ENCODE results near the gene KLHL29. TPM values are rescaled to one million over a fixed set of nuclear protein-coding genes. Genes with fewer than 3 reads are reported as not detected.

Gene KLHL29
- total RNA-seq, 1 experiment from 2014 or later = 12.2 TPM

- ChIA-PET POLR2A (ENCODE audit: low non-redundant PET) (no interaction called here), CTCF (no interaction called here)
- no peaks in the 10 kb centered on the region for H3K36me3 ChIP-seq (ENCODE audit: insufficient read depth, low read length, poor library complexity, severe bottlenecking)
- intact Hi-C loops (cut with micrococcal nuclease; ENCODE audit: unreplicated experiment) = no loop called here
- no peaks in the 10 kb centered on the region for H3K9me3 ChIP-seq (ENCODE audit: low read depth, low read length, poor library complexity, severe bottlenecking)
- DNase-seq (ENCODE audit: low spot score) = no peak
- no peak overlapping the region for H3K4me3 ChIP-seq (ENCODE audit: low read depth, low read length, poor library complexity, severe bottlenecking)
- BruUV-seq (replicated peaks) = no TSS peak
- no peaks in the 10 kb centered on the region for H3K27me3 ChIP-seq (replicated peaks; ENCODE audit: insufficient read depth, low read depth, low read length, poor library complexity)
- TF ChIP-seq EZH2 (IDR thresholded peaks at IDR 0.05; ENCODE audit: borderline replicate concordance, low read depth, low read length, poor library complexity, severe bottlenecking) = no peak
- no peak for TF ChIP-seq CTCF (conservative IDR thresholded peaks at IDR 0.05; ENCODE audit: low read depth, low read length)
- no peak overlapping the region for H3K27ac ChIP-seq (ENCODE audit: low read depth, low read length, poor library complexity, severe bottlenecking)
- H3K4me1 ChIP-seq (ENCODE audit: insufficient read depth, low read length, poor library complexity, severe bottlenecking) = no peaks in the 10 kb centered on the region
Observed at GRCh38 chr2:23685181-23685580, 300.2 kb downstream of the KLHL29 start.

- H3K27me3 ChIP-seq (replicated peaks; ENCODE audit: insufficient read depth, low read depth, low read length, poor library complexity) = no peaks in the 10 kb centered on the region
- DNase-seq (ENCODE audit: low spot score) = no peak
- POLR2A ChIA-PET (ENCODE audit: low non-redundant PET) = no interaction called here
- no peak overlapping the region for H3K4me3 ChIP-seq (ENCODE audit: low read depth, low read length, poor library complexity, severe bottlenecking)
- H3K9me3 ChIP-seq (ENCODE audit: low read depth, low read length, poor library complexity, severe bottlenecking) = no peaks in the 10 kb centered on the region
- H3K4me1 ChIP-seq (ENCODE audit: insufficient read depth, low read length, poor library complexity, severe bottlenecking) = no peaks in the 10 kb centered on the region
- CTCF ChIA-PET = no interaction called here
- no peak overlapping the region for H3K27ac ChIP-seq (ENCODE audit: low read depth, low read length, poor library complexity, severe bottlenecking)
- intact Hi-C loops (cut with micrococcal nuclease; ENCODE audit: unreplicated experiment) = no loop called here
- BruUV-seq (replicated peaks) = no TSS peak
- no peaks in the 10 kb centered on the region for H3K36me3 ChIP-seq (ENCODE audit: insufficient read depth, low read length, poor library complexity, severe bottlenecking)
- no peak for TF ChIP-seq CTCF (conservative IDR thresholded peaks at IDR 0.05; ENCODE audit: low read depth, low read length)
- TF ChIP-seq EZH2 (IDR thresholded peaks at IDR 0.05; ENCODE audit: borderline replicate concordance, low read depth, low read length, poor library complexity, severe bottlenecking) = no peak
Observed at GRCh38 chr2:23685706-23686105, 300.7 kb downstream of the KLHL29 start.

- Histone ChIP-seq H3K36me3 (ENCODE audit: insufficient read depth, low read length, poor library complexity, severe bottlenecking) (no peaks in the 10 kb centered on the region), H3K4me3 (ENCODE audit: low read depth, low read length, poor library complexity, severe bottlenecking) (no peak overlapping the region), H3K27me3 (replicated peaks; ENCODE audit: insufficient read depth, low read depth, low read length, poor library complexity) (no peaks in the 10 kb centered on the region), H3K9me3 (ENCODE audit: low read depth, low read length, poor library complexity, severe bottlenecking) (no peaks in the 10 kb centered on the region), H3K27ac (ENCODE audit: low read depth, low read length, poor library complexity, severe bottlenecking) (no peak overlapping the region), H3K4me1 (ENCODE audit: insufficient read depth, low read length, poor library complexity, severe bottlenecking) (no peaks in the 10 kb centered on the region)
- DNase-seq (ENCODE audit: low spot score) = no peak
- TF ChIP-seq CTCF (conservative IDR thresholded peaks at IDR 0.05; ENCODE audit: low read depth, low read length) (no peak), EZH2 (IDR thresholded peaks at IDR 0.05; ENCODE audit: borderline replicate concordance, low read depth, low read length, poor library complexity, severe bottlenecking) (no peak)
- BruUV-seq (replicated peaks) = no TSS peak
- ChIA-PET CTCF (no interaction called here), POLR2A (ENCODE audit: low non-redundant PET) (no interaction called here)
- intact Hi-C loops (cut with micrococcal nuclease; ENCODE audit: unreplicated experiment) = no loop called here
Observed at GRCh38 chr2:23686405-23687029, 301.5 kb downstream of the KLHL29 start.
